T-helper 2 cell treated with Interferon-gamma antibody and Interleukin-4, amounts not matched to agents 5 μg/mL and 100 μg/mL, for 36 hours (primary cell): ENCODE data around the gene LYPD6B.

Experiments used
- DNase-seq: peaks from one replicate; pipeline ENCODE4 v3.0.0; 2021; ENCODE audit warnings: low spot score
- H3K27ac Mint-ChIP-seq: one replicate; pipeline ENCODE4 v1.8.0; 2021; ENCODE audit warnings: mild to moderate bottlenecking, mixed read lengths
- H3K27me3 Mint-ChIP-seq: one replicate; pipeline ENCODE4 v1.8.0; 2021; ENCODE audit warnings: low read depth, mixed read lengths
- H3K36me3 Mint-ChIP-seq: one replicate; pipeline ENCODE4 v1.8.0; 2021; ENCODE audit warnings: low read depth, mixed read lengths
- H3K4me1 Mint-ChIP-seq: one replicate; pipeline ENCODE4 v1.8.0; 2021; ENCODE audit warnings: low read depth, mixed read lengths
- H3K4me3 Mint-ChIP-seq: one replicate; pipeline ENCODE4 v1.8.0; 2022; ENCODE audit warnings: mild to moderate bottlenecking, moderate library complexity, mixed read lengths
- H3K9me3 Mint-ChIP-seq: one replicate; pipeline ENCODE4 v1.8.0; 2021; ENCODE audit warnings: mixed read lengths

Gene LYPD6B

DNA sequence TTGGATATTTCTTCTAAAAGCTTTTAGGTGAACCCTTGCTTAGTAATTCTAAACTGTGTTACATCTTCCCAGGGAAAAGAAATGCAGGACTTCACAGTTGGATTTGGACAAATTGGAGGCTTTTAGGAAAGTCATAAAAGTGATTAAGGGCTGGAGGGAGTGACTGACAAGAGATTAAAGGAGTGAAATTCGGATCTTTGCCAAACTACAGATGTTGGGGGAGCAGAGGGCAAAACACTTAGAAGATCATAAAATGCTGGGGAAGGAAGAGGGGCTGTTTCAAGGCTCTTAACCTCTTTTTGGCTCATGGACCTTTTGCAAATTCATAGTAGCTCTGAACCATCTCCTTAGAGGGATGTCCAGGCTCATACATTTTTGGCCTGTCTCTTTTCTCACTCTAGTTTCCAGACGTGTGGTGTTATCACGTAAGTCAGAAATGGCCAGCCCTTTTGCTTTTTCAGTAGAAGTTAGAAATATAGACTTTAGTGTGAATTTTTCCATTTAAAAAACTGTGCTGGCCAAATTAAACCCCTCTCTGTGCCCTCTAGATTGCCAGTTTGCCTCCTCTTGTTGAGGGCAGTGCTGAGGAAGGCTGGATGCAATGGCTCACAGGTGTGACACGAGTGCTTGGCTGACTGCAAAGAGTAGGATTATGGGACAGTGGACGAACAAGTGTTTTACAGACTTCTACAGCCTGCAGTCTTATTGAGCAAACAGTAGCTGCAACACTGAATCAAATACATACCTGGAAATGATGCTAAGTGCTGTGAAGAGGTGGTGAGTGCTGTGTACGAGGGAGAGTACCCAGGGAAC, 109.9 kb downstream of the LYPD6B start:
- Mint-ChIP-seq H3K4me3 (no peak overlapping the region), H3K9me3 (no peaks in the 10 kb centered on the region), H3K27me3 (peaks cover 5% of the 10 kb centered on the region), H3K4me1 (no peaks in the 10 kb centered on the region), H3K36me3 (no peaks in the 10 kb centered on the region), H3K27ac (no peak overlapping the region)
- DNase-seq: no peak

GRCh38 chr2:149149007-149149297, 110.5 kb downstream of the LYPD6B start:
- H3K4me3 Mint-ChIP-seq: no peak overlapping the region
- no peaks in the 10 kb centered on the region for H3K4me1 Mint-ChIP-seq
- peaks cover 5% of the 10 kb centered on the region for H3K27me3 Mint-ChIP-seq
- no peak overlapping the region for H3K27ac Mint-ChIP-seq
- no peaks in the 10 kb centered on the region for H3K9me3 Mint-ChIP-seq
- no peak for DNase-seq
- no peaks in the 10 kb centered on the region for H3K36me3 Mint-ChIP-seq

GRCh38 chr2:149152469-149152953, 114.0 kb downstream of the LYPD6B start:
- Mint-ChIP-seq H3K27ac (no peak overlapping the region), H3K4me1 (no peaks in the 10 kb centered on the region), H3K36me3 (no peaks in the 10 kb centered on the region), H3K27me3 (peaks cover 14% of the 10 kb centered on the region), H3K9me3 (no peaks in the 10 kb centered on the region), H3K4me3 (no peak overlapping the region)
- no peak for DNase-seq

GRCh38 chr2:149155196-149155969, 116.9 kb downstream of the LYPD6B start:
- Mint-ChIP-seq H3K9me3 (no peaks in the 10 kb centered on the region), H3K4me3 (no peak overlapping the region), H3K27ac (no peak overlapping the region), H3K36me3 (no peaks in the 10 kb centered on the region), H3K4me1 (peaks cover under 1% of the 10 kb centered on the region), H3K27me3 (peaks cover 22% of the 10 kb centered on the region)
- DNase-seq: no peak

GRCh38 chr2:149155988-149156387, 117.5 kb downstream of the LYPD6B start:
- H3K27ac Mint-ChIP-seq: no peak overlapping the region
- H3K9me3 Mint-ChIP-seq: no peaks in the 10 kb centered on the region
- H3K27me3 Mint-ChIP-seq: peaks cover 22% of the 10 kb centered on the region
- no peak overlapping the region for H3K4me3 Mint-ChIP-seq
- no peak for DNase-seq
- H3K4me1 Mint-ChIP-seq: peaks cover 5% of the 10 kb centered on the region
- no peaks in the 10 kb centered on the region for H3K36me3 Mint-ChIP-seq

DNA sequence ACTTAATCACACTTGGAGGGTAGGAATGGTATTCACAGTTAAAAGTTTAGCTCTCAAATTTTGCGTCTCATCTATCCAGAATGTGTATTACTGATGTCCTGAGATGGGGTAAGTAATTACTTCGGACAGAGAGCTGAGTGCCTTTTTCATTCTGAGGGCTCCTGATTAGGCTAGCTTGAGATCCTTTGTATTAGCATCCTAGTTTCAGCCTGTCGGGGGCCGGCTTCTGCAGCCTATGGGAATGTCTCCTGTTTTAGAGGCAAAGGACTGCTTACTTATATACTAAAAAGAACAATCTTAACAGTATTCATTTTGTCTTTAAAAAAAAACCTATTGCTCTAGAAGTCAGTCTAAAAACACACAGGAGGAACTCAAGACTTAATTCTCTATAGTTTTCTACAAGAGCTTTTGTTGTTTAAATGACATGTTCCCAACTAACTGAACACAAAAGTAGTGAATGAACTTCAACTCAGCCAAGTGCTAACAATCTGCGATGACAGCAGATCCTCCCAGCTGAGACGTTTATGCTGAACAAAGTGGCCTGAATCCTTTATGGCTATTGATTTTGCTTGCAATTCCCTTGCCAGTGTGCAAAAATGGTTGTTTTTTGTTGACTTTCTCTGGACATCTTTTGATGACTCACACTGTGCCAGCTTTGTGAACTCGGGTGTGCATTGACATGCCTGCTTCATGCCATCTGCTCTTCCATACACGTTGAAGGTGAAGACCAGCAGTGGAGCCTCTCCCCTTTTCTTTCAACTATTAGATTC, 118.7 kb downstream of the LYPD6B start:
- Mint-ChIP-seq H3K36me3 (no peaks in the 10 kb centered on the region), H3K9me3 (no peaks in the 10 kb centered on the region), H3K4me1 (peaks cover 13% of the 10 kb centered on the region), H3K27ac (no peak overlapping the region), H3K27me3 (peaks cover 20% of the 10 kb centered on the region), H3K4me3 (no peak overlapping the region)
- DNase-seq: no peak

- no peaks in the 10 kb centered on the region for H3K9me3 Mint-ChIP-seq
- peaks cover 13% of the 10 kb centered on the region for H3K4me1 Mint-ChIP-seq
- peaks cover 27% of the 10 kb centered on the region for H3K27me3 Mint-ChIP-seq
- no peak overlapping the region for H3K4me3 Mint-ChIP-seq
- no peak overlapping the region for H3K27ac Mint-ChIP-seq
- no peak for DNase-seq
- H3K36me3 Mint-ChIP-seq: no peaks in the 10 kb centered on the region
These were observed 120.5 kb downstream of the LYPD6B start for GRCh38 chr2:149158957-149159356.

DNA sequence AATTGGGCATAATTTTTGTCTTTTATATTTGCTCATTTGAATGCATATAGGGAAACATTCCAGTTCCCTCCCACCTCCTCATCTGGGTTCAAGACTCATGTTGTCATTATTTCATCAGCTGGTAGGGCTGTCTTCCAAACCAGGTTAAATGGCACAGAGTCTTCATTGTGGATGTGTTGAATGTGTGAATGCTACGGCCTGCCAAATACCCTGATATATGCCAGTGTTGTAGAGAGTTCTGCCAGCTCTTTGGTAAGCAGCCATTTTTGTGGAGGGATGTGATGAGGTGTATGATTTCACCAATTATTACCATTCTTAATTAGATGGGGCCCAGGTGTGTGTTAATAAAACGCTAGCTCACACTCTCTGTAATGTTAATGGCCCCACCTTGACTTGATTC, 121.7 kb downstream of the LYPD6B start:
- no peaks in the 10 kb centered on the region for H3K9me3 Mint-ChIP-seq
- no peak overlapping the region for H3K27ac Mint-ChIP-seq
- no peaks in the 10 kb centered on the region for H3K36me3 Mint-ChIP-seq
- H3K4me3 Mint-ChIP-seq: no peak overlapping the region
- DNase-seq: no peak
- peaks cover 13% of the 10 kb centered on the region for H3K4me1 Mint-ChIP-seq
- peaks cover 27% of the 10 kb centered on the region for H3K27me3 Mint-ChIP-seq

GRCh38 chr2:149160701-149161217, 122.3 kb downstream of the LYPD6B start:
- Mint-ChIP-seq H3K36me3 (no peaks in the 10 kb centered on the region), H3K9me3 (no peaks in the 10 kb centered on the region), H3K27me3 (peaks cover 27% of the 10 kb centered on the region), H3K27ac (no peak overlapping the region), H3K4me3 (no peak overlapping the region), H3K4me1 (peaks cover 13% of the 10 kb centered on the region)
- peak; percentile 8 for DNase-seq

- Mint-ChIP-seq H3K27me3 (peaks cover 22% of the 10 kb centered on the region), H3K4me1 (peaks cover 13% of the 10 kb centered on the region), H3K36me3 (no peaks in the 10 kb centered on the region), H3K27ac (no peak overlapping the region), H3K9me3 (no peaks in the 10 kb centered on the region), H3K4me3 (no peak overlapping the region)
- no peak for DNase-seq
These were observed 123.2 kb downstream of the LYPD6B start for GRCh38 chr2:149161481-149162225.

- Mint-ChIP-seq H3K9me3 (no peaks in the 10 kb centered on the region), H3K4me1 (peaks cover 22% of the 10 kb centered on the region), H3K27ac (no peak overlapping the region), H3K27me3 (peaks cover 20% of the 10 kb centered on the region), H3K36me3 (no peaks in the 10 kb centered on the region), H3K4me3 (no peak overlapping the region)
- no peak for DNase-seq
These were observed 125.8 kb downstream of the LYPD6B start for GRCh38 chr2:149164296-149164695.

- no peaks in the 10 kb centered on the region for H3K36me3 Mint-ChIP-seq
- H3K4me3 Mint-ChIP-seq: no peak overlapping the region
- peaks cover 17% of the 10 kb centered on the region for H3K27me3 Mint-ChIP-seq
- DNase-seq: no peak
- H3K4me1 Mint-ChIP-seq: peaks cover 22% of the 10 kb centered on the region
- no peaks in the 10 kb centered on the region for H3K9me3 Mint-ChIP-seq
- H3K27ac Mint-ChIP-seq: no peak overlapping the region
These were observed 126.3 kb downstream of the LYPD6B start for GRCh38 chr2:149164827-149165226.

GRCh38 chr2:149167001-149167780, 128.7 kb downstream of the LYPD6B start:
- Mint-ChIP-seq H3K27ac (no peak overlapping the region), H3K4me1 (peaks cover 10% of the 10 kb centered on the region), H3K27me3 (peaks cover 15% of the 10 kb centered on the region), H3K36me3 (no peaks in the 10 kb centered on the region), H3K4me3 (no peak overlapping the region), H3K9me3 (peaks cover 6% of the 10 kb centered on the region)
- DNase-seq: peak; percentile 34
